Activated CD8-positive, alpha-beta memory T cell treated with anti-CD3 and anti-CD28 coated beads for 4 hours (primary cell): ENCODE results near the gene SLTM.
"Not testable (repeated sequence)": the region's sequence is repeated elsewhere in the genome, so short reads cannot be mapped to it uniquely, and the experiment has no call there.

Experiments
- DNase-seq, 2 donors: peaks; one replicate each; pipeline ENCODE4 v3.0.0-alpha.2; 2020; ENCODE audit warnings: low read depth in 2 of 2

The SLTM gene

DNA sequence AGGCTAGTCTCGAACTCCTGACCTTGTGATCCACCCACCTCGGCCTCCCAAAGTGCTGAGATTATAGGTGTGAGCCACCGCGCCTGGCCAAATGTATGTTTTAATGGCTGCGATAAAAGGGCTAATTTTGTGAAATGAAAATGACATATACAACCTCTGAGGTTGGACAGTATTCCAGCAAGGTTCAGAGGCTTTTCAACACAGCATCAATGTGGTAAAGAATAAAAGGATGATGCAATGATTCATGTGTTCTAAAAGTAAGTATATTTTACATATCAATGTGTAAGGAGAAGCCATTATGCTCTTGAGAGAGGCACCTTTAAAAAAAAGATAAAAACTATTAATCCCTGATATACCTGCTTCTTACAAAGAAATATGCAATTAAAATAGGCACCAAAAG is 6.7 kb downstream of the SLTM start:
- no peak for DNase-seq

- no peak for DNase-seq
Measured at GRCh38 chr15:58924327-58924726, 9.2 kb downstream of the SLTM start.

- no peak for DNase-seq
Measured at GRCh38 chr15:58923696-58924300, 9.7 kb downstream of the SLTM start.

GRCh38 chr15:58923284-58923683 is 10.2 kb downstream of the SLTM start:
- DNase-seq, result no peak

DNA sequence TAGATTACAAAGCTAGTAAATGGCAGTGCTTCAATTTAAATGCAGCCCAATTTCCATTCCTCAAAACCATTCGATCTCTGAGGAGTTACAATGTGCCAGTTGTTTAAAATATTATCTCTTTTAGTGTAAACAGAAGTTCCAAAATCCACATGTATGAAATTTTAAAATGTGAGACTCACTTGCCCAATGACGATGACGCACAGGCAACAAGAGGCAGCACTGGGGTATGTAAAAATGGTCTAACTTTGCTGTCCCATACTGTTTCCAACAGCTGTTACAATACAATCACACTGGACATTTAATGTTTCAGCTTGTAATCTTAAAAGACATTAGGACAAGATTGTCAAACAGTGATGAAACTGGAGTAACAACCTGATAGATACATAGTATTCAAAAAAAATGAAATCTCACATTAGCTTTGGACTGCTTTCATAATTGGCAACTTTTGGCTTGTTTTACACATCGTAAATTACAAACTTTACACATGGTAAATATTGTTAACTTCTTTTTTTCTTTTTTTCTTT is 12.2 kb downstream of the SLTM start:
- DNase-seq, result no peak

DNA sequence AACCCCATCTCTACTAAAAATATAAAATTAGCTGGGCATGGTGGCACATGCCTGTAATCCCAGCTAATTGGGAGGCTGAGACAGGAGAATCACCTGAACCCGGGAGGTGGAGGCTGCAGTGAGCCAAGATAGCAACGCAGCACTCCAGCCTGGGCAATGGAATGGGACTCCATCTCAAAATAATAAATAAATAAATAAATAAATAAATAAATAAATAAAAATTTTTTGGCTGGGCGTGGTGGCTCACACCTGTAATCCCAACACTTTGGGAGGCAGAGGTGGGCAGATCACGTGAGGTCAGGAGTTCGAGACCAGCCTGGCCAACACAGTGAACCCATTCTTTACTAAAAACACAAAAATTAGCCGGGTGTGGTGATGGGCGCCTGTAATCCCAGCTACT is 13.0 kb downstream of the SLTM start:
- not testable (repeated sequence) for DNase-seq

GRCh38 chr15:58919232-58919631 is 14.2 kb downstream of the SLTM start:
- no peak for DNase-seq

GRCh38 chr15:58918239-58918638 is 15.2 kb downstream of the SLTM start:
- no peak for DNase-seq

GRCh38 chr15:58917613-58918129 is 15.8 kb downstream of the SLTM start:
- DNase-seq, result not testable (repeated sequence)

- no peak for DNase-seq
Measured at GRCh38 chr15:58916962-58917361, 16.5 kb downstream of the SLTM start.

DNA sequence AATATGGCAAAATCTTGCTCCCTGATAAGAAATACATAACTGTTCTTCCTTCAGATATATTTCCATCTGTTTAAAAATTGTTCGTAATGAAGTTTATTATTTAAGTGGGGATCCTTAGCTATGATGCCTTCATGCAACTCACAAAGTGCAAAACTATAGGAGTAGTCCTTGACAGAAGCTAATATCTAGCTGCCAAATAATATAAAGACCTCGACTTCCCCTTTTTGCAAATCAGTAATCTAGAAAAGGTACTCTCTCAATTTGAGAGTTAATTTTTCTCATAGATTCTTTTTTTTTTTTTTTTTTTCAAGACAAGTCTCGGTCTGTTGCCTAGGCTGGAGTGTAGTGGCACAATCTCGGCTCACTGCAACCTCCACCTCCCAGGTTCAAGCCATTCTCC is 23.0 kb downstream of the SLTM start:
- DNase-seq, result no peak

DNA sequence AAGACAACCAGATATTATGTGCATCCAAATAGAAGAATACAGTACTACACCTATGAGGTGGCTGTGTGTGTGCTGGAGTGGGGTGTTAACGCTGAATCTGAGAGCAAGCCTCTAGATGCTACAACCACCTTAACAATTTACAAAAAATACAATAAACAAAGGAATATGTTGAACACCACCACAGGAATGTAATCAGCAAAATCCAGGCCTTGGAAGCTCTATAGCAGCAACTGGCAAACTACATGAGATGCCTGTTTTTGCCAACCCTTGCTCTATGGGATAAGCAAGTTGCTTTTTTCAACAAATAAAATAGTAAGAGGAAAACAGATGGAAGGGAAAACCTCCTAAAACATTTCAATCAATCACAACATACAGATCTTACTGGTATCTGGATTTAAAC is 23.9 kb downstream of the SLTM start:
- DNase-seq, result no peak

DNA sequence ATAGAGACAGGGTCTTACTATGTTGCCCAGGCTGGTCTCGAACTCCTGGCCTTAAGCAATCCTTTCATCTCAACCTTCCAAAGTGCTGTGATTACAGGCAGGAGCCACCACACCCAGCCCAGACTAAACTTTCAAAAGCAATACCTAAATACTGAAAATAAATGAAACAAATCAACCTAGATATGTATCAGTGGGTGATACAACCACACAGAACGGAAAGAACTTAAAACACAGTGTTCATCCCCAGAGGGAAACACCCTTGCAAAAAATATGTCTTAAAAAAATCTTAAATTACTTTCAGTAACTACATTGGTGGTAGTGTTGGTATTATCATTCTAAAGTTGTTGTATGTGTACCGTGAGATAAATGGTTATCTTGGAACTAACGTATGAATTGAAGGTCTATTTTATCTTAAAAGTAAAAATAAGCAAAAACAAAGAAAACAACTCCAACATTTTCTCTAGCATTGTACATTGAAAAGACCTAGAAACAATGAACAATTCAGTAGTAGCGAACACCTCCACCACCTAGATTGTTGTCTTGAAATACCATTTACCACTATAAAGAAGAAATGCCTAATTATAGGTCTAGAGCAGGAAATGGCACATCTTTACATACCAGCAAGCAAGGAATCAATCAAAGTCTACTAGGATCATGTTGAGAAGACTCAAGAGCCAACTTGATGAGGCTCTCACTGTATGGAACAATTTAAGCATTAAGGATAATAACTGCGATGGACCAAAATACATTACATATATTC is 24.7 kb downstream of the SLTM start:
- no peak for DNase-seq

GRCh38 chr15:58900631-58901030 is 32.8 kb downstream of the SLTM start:
- no peak for DNase-seq

- no peak for DNase-seq
Measured at GRCh38 chr15:58898150-58898680, 35.3 kb downstream of the SLTM start.

GRCh38 chr15:58889363-58889762 is 44.1 kb downstream of the SLTM start:
- DNase-seq, result no peak

DNA sequence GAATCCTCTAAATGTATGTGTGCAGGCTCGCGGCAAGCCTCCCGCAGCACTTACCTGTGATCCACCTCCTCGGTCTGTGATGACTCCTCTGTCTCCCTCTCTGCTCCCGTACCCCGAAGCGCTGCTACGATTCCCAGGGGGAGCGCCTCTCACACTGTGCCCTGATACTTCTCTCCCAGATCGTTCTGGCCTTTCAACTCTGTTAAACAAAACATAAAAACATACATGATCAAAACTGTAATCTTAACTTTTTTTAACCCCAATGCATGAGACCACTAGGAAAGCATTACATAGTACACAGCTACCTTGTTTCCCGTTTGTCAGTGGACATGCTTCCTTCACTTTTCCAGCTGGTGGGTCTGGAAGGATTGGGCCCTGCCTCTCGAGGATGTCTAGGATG is 46.6 kb downstream of the SLTM start:
- DNase-seq, result no peak

- DNase-seq, result not testable (repeated sequence)
Measured at GRCh38 chr15:58883926-58884325, 49.6 kb downstream of the SLTM start.

GRCh38 chr15:58882243-58882642 is 51.2 kb downstream of the SLTM start:
- DNase-seq, result no peak

DNA sequence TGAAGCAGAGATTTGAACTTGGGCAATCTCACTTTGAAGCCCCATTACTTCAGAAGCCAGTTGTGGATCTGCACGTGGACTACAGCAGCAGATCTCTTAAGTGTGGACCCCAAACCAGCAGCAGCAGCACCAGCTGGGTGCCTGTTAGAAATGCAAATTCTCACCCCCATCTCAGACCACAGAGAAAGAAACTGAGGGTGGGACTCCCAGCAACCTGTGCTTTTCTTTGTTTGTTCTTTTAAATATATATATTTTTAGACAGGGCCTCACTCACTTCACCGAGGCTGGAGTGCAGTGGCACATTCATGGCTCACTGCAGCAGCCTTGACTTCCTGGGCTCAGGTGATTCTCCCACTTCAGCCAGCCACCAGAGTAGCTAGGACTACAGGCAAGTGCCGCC is 53.2 kb downstream of the SLTM start:
- no peak for DNase-seq

DNA sequence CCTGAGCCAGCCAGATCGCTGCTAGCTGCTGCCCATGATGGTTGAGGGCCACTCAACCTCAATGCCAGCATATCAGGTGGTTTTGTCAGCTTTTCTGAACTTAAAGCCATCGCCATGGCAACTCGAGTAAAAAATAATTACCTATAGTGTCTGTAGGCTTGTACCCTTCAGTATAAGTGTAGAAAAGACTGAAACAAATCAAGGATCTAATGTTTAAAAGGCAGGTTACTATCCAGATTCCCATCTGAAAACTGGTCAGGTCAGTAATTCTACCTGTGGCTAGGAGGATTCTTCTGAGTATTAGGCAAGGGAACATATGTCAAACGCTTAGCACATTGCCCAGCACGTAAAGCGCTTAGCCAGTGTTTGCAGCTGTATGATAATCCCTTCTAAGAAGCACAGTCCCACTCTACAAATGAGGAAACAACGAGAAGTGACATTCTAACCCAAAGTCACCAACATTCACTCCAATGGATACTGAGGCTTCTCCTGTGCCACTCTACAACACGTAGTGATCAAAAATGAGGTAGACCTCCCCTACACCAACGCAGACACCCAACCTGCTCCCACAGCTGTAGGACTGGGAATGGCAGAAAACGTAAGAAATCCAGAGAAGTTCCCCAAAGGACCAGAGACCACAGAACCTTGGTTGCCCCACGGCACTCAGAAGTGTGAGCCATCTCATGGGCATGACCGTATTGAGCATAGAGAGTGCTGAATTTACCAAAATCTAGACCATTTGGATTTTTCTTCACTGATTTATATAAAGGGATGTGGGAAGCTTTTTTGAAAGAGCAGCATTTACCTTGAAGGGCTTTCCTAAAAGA is 55.3 kb downstream of the SLTM start:
- DNase-seq, result no peak
